ENCODE data around the gene MYO1B. TPM values are rescaled to one million over a fixed set of nuclear protein-coding genes. Genes with fewer than 3 reads are reported as not detected.

The MYO1B gene
- total and polyA plus RNA-seq, 10 of the 15 experiments (the other 5 are each of a cell fraction or from before 2014, with no cell fraction given) = 0.10 to 4.2 (median 1.6) TPM

DNA sequence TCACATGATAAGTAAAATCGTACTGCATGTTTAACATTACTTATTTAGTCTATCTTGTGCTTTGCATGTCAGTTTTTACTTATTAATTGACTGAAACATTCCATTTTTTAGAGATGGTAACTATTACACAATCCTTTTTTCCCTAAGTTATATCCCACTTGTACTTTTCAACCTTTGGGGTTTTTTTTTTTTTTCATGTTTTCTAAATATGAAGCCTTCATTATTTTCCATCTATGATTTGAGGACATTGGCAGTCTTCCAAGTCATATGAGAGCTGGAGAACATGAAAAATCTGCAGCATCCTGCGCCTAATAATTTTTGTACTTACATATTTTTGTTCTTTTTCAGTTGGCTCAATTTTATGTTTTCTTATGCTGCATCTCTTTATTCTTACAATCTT is 113.9 kb downstream of the MYO1B start:
- no peak for DNase-seq (ENCODE audit: low read depth, low spot score)
- Histone ChIP-seq H3K9me3 (replicated peaks; ENCODE audit: control insufficient read depth, insufficient read depth, low read length) (no peaks in the 10 kb centered on the region), H3K27ac (ENCODE audit: control insufficient read depth, insufficient read depth) (no peak overlapping the region), H3K4me1 (ENCODE audit: control insufficient read depth, insufficient read depth, low read length) (no peaks in the 10 kb centered on the region), H3K79me2 (ENCODE audit: control insufficient read depth, insufficient read depth, low read length) (no peaks in the 10 kb centered on the region), H3K4me3 (no peak overlapping the region), H4K20me1 (ENCODE audit: control insufficient read depth, insufficient read depth) (no peaks in the 10 kb centered on the region), H3K9ac (ENCODE audit: control insufficient read depth, insufficient read depth, low read length) (no peak overlapping the region), H2AFZ (ENCODE audit: control insufficient read depth, low read depth, low read length) (no peak overlapping the region), H3K36me3 (ENCODE audit: control insufficient read depth in 2 of 2, insufficient read depth in 2 of 2, low read length in 1 of 2) (no peaks in the 10 kb centered on the region), H3K4me2 (ENCODE audit: control insufficient read depth, insufficient read depth) (no peak overlapping the region), H3K27me3 (replicated peaks in 1 of 2; ENCODE audit: control insufficient read depth in 2 of 2, insufficient read depth in 2 of 2, low read length in 1 of 2) (0 out of 4 replicates have a peak, but pooled peaks cover 2% of the 10 kb centered on the region in 2 experiments)
- 41% methylated on average over 2 of the region's 2 CpGs for WGBS (ENCODE audit: insufficient coverage, insufficient replicate concordance, low lambda C conversion rate, missing lambda C conversion rate)
- FAIRE-seq = no peak
- no peak for TF ChIP-seq TBL1XR1 (IDR thresholded peaks at IDR 0.05; ENCODE audit: low read depth, low read length)
- no peak for TF ChIP-seq ATF3 (IDR thresholded peaks at IDR 0.05; ENCODE audit: borderline replicate concordance, extremely low read depth, low read depth, low read length)
- no peak for TF ChIP-seq ZSCAN29 (IDR thresholded peaks at IDR 0.05)
- TF ChIP-seq, protein P1, sequence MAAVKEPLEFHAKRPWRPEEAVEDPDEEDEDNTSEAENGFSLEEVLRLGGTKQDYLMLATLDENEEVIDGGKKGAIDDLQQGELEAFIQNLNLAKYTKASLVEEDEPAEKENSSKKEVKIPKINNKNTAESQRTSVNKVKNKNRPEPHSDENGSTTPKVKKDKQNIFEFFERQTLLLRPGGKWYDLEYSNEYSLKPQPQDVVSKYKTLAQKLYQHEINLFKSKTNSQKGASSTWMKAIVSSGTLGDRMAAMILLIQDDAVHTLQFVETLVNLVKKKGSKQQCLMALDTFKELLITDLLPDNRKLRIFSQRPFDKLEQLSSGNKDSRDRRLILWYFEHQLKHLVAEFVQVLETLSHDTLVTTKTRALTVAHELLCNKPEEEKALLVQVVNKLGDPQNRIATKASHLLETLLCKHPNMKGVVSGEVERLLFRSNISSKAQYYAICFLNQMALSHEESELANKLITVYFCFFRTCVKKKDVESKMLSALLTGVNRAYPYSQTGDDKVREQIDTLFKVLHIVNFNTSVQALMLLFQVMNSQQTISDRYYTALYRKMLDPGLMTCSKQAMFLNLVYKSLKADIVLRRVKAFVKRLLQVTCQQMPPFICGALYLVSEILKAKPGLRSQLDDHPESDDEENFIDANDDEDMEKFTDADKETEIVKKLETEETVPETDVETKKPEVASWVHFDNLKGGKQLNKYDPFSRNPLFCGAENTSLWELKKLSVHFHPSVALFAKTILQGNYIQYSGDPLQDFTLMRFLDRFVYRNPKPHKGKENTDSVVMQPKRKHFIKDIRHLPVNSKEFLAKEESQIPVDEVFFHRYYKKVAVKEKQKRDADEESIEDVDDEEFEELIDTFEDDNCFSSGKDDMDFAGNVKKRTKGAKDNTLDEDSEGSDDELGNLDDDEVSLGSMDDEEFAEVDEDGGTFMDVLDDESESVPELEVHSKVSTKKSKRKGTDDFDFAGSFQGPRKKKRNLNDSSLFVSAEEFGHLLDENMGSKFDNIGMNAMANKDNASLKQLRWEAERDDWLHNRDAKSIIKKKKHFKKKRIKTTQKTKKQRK (IDR thresholded peaks at IDR 0.05; ENCODE audit: low read depth, low read length) = no peak
- no peak for TF ChIP-seq HCFC1 (IDR thresholded peaks at IDR 0.05; ENCODE audit: low read length)
- no peak for TF ChIP-seq IKZF1 (conservative IDR thresholded peaks at IDR 0.05)
- TF ChIP-seq RAD51 (IDR thresholded peaks at IDR 0.05) = no peak
- TF ChIP-seq, protein P2, sequence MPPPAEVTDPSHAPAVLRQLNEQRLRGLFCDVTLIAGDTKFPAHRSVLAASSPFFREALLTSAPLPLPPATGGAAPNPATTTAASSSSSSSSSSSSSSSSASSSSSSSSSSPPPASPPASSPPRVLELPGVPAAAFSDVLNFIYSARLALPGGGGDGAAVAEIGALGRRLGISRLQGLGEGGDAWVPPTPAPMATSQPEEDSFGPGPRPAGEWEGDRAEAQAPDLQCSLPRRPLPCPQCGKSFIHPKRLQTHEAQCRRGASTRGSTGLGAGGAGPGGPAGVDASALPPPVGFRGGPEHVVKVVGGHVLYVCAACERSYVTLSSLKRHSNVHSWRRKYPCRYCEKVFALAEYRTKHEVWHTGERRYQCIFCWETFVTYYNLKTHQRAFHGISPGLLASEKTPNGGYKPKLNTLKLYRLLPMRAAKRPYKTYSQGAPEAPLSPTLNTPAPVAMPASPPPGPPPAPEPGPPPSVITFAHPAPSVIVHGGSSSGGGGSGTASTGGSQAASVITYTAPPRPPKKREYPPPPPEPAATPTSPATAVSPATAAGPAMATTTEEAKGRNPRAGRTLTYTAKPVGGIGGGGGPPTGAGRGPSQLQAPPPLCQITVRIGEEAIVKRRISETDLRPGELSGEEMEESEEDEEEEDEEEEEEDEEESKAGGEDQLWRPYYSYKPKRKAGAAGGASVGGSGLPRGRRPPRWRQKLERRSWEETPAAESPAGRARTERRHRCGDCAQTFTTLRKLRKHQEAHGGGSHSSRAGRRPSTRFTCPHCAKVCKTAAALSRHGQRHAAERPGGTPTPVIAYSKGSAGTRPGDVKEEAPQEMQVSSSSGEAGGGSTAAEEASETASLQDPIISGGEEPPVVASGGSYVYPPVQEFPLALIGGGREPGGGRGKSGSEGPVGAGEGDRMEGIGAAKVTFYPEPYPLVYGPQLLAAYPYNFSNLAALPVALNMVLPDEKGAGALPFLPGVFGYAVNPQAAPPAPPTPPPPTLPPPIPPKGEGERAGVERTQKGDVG (CRISPR knock-in tag; IDR thresholded peaks at IDR 0.05) = no peak
- no peak for TF ChIP-seq MEF2B (IDR thresholded peaks at IDR 0.05; ENCODE audit: partially characterized antibody, poor library complexity, severe bottlenecking)
- TF ChIP-seq ZBTB33 (IDR thresholded peaks at IDR 0.05) = no peak
- TF ChIP-seq KDM1A (IDR thresholded peaks at IDR 0.05; ENCODE audit: borderline replicate concordance) = no peak
- TF ChIP-seq NFIC (IDR thresholded peaks at IDR 0.05; ENCODE audit: low read depth, low read length) = no peak
- no peak for TF ChIP-seq PAX5 (IDR thresholded peaks at IDR 0.05; ENCODE audit: borderline replicate concordance, low read depth, low read length)
- ChIA-PET POLR2A (no interaction called here), SMC1A (ENCODE audit: uncharacterized antibody, unreplicated experiment) (interaction anchor here (0.6 to 0.9 kb wide), 2 partner anchors 153 to 309 kb away, joined by 4 read pairs; no protein-coding TSS in a partner anchor), RAD21 (ENCODE audit: unreplicated experiment) (no interaction called here), CTCF (no interaction called here)
- intact Hi-C loops (cut with micrococcal nuclease; ENCODE audit: unreplicated experiment) (no loop called here), in situ Hi-C loops (cut with MboI) (no loop called here)
- no TSS peak for BruUV-seq (replicated peaks)
- no peak for ATAC-seq

All from GM12878 (cell line).